ENCODE results near the gene AKT2.

The AKT2 gene

GRCh38 chr19:40298026-40298425 is 12.9 kb upstream of the AKT2 start:
- DNase-seq = no peak

- DNase-seq = no peak
Measured at GRCh38 chr19:40294560-40294959, 9.4 kb upstream of the AKT2 start.

DNA sequence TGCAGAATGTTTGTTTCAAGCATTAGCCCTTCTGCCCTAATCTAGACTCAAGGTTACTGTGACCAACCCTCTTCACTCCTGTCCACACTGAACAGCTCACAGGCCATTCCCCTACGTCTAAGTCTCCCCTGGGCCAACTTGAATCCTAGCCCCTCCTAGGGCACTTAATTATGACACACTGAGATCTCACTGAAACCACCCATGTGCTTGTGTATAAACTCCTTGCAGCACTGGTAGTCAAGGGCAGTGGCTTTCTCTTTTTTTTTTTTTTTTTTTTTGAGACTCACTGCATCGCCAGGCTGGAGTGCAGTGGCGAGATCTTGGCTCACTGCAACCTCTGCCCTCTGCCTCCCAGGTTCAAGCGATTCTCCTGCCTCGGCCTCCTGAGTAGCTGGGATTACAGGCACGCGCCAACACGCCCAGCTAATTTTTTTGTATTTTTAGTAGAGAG is 1.9 kb upstream of the AKT2 start:
- DNase-seq = no peak

DNA sequence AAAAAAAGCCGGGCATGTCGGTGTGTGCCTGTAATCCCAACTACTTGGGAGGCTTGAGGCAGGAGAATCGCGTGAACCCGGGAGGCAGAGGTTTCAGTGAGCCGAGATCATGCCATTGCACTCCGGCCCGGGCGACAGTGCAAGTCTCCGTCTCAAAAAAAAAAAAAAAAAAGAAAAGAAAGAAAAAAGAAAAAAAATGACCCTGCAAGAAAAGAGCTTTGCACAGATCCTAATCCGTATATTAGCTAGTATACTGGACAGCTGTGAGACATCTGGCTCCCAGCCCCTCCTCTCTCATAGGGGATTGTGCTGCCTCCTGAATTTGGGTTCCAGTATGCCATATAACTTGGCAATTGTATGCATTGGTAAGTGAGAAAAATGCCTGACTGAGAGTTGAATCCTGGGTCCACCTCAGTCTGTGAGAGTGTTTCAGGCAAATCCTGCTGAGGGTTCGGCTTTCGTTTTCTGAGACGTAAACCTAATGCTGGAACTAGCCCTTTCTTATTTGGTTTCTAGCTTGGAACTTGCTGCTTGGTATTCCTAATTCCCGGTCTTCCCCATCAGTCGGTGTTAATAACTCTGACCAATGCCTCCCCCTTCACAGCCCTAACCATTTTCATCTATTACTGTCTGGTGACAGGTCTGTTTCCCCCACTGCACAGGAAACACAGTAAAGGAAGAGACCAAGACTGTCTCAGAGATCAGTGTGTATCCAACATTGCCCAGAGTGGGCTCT is 1.3 kb upstream of the AKT2 start:
- no peak for DNase-seq

GRCh38 chr19:40285353-40286234 is 449 bp upstream of the AKT2 start:
- DNase-seq = peak; percentile 99

DNA sequence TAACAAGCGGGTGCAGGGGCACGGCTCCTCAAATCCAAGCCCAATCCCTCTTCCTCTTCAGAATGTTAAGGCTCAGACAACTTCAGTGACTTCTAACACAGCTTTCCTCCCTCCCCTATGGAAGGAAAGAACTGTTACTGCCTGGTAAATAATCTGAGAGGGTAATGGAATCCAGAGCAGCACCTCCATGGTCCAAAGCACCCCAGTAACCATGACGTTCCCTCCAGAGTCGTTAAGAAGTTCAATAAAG is 969 bp downstream of the AKT2 start:
- DNase-seq = no peak

DNA sequence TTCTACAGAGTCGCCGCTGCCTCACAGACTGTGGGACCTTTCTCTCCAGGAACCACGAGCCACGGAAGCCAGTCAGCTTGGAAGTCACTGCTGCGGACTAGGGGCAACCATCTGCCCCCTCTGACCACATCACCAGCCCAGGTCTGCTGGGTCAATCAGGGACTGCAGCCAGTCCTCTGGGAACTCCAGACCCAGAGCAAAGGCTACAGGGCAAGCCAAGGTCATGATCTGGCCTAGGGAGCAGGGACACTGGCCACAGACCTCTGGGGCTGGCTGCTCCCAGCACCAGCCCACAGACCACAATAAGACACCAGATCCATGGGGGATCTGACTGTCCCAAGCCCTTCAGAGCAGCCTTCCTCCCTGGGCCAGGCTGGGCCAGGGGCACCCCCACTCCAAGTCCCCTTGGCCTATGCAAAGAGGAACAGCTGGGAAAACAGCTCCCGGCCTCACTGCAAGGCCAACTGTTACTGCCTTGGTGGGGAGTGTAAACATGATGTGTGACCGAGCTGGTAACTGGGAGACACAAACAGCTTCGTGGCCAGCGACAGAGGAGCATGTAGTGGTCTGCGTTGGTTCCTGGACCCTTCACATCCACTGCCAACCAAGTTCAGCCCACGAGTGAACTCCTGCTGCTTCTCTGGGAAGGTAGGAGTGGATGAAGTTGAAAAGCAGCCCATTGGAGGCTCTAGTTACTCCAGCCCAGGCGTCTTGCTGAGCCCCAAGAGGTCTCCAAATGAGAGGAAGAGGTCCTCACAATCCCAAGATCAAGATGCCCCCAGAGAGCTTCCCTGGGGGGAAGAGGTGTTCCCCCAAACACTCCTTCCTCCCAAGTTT is 1.5 kb downstream of the AKT2 start:
- DNase-seq = no peak

GRCh38 chr19:40282920-40283319 is 2.2 kb downstream of the AKT2 start:
- DNase-seq = peak; percentile 16

- DNase-seq = no peak
Measured at GRCh38 chr19:40282209-40282580, 3.0 kb downstream of the AKT2 start.

GRCh38 chr19:40281381-40282208 is 3.5 kb downstream of the AKT2 start:
- no peak for DNase-seq

GRCh38 chr19:40280608-40281221 is 4.4 kb downstream of the AKT2 start:
- DNase-seq = no peak

DNA sequence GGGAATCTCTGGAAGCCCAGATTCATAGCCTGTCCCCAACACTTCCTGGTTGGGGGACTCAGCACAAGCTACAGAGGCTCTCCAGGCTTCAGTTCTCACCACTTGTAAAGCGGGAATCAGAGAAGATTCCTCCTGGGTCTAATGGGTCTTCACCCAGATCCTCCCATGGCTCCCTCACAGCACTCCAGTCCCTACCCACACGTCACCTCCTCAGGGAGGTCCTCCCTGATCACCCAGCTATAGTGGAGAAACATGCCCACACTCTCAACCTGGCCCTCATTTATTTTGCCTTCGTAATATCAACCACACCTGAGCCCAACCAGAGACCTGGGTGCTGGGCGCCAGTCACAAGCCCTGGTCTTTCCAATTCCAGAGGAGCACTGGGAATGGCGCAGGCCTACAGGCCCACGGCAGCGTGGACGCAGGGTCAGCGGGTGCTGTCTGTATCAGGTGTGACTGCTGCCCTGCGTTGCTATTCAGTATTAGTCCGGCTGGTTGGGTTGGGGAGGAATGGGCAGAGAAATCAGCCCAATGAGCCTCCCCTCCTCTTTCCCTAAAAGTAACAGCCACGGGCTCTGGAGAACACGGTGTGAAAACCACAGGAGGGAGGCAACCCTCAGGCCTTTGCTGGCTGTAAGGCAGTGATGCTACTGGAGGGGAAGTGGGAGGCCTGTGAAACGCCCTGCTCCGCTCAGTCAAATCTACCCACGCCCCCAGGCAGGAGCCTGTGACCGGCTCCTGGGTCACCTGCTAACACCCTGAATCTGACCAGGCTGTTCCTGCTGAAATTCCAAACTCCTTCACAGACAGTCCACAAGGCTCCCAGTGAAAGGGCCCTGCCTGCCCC is 5.2 kb downstream of the AKT2 start:
- DNase-seq = no peak

DNA sequence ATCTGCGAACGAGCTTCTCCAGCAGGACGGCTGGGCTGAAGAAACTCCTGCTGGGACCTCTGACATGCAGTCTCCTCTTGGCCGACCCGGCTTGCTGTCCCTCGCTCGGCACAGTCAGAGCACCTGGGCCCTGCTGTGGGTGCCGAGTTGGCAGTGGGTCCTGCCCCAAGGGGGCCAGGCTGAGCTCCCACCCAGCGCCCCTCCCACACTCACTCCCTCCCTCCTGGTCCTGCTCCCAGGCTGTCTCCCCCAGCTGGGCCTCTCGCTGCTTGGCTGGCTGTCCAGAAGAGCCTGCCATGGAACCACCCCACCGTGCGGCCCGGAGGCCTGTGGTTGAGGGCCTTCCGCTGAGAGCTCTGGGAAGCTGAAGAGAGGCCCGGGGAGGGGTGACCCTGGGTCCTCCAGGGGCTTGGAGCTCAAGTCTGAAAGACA is 6.0 kb downstream of the AKT2 start:
- DNase-seq = no peak

GRCh38 chr19:40278361-40279035 is 6.6 kb downstream of the AKT2 start:
- no peak for DNase-seq

DNA sequence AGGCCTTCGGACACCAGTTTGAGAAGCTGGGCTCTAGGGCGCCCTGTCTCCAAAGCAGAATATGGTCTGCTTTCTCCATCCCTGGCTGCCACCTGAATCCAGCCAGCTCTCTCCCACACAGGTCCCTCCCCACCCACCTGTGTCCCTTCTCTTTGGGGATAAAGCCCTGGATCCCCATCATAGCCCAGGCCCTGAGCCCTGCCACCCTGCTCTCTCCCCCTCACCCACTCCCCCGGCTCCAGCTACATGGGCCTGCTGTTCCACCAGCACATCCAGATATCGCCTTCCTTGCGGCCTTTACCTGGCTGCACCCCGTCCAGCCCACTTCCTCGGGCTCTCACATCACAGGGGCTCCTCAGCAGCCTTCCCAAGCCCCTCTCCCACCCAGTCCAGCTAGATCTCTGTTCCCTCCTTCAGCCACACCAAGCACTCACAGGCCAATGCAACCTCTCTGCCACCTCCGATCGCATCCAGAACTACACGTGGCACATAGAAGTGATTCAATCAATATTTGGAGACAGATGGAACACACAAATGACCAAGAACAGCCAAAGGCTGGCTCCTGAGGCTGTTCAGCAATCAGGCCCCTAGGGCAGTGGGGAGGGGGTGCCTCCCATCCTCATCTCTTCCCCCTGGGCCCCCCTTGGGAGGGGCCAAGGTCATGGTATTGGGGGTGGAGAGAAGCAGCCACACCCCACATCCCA is 7.6 kb downstream of the AKT2 start:
- DNase-seq = no peak

- peak; percentile 25 for DNase-seq
Measured at GRCh38 chr19:40274585-40275544, 10.3 kb downstream of the AKT2 start.

DNA sequence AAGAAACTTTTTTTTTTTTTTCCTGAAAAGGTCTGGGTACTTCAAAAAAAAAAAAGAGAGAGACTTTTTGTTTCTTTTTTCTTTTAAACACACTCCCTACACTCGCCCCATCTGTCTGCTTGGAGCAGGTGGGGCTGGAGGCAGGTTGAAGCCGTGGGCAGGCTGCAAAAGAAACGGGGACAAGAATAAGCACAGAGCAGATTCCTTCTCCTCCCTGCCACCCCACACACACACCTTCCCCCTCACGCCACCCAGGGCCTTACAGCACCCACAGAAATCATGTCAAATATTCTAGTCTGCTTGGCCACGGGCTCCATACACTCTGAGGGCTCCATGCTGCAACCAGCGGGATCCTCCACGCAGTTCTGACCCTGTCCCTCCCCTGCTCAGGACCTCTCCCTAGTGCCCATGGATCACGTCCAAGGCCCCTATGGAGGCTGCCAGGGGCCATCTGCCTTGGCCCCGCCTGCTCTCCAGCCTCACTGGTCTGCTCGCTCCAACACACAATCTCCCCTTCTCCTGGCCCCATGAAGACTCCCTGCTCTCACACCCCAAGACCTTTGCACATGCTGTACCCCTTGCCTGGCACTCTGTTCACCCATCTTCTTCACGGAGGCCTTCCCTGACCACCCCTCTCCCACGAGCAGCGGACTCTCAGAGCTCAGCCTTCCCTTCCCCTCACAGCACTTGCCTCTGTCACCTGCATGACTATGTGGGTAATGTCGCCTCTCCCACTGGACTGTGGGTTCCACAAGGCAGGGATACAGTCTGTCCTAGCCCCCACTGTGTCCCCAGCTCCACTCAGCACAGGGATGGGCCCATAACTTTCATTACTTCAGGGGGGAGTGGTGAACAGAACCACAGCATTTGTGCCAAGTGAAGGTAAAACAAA is 11.4 kb downstream of the AKT2 start:
- DNase-seq = no peak

- no peak for DNase-seq
Measured at GRCh38 chr19:40272261-40272660, 12.9 kb downstream of the AKT2 start.
